Activated CD4-positive, alpha-beta T cell treated with anti-CD3 and anti-CD28 coated beads for 36 hours (primary cell): ENCODE data around the gene PPP1R2B. TPM values are rescaled to one million over a fixed set of nuclear protein-coding genes. Genes with fewer than 3 reads are reported as not detected.

Experiments
- ATAC-seq: fragments of 200-7000 bp; cut with Tn5 transposase; one replicate; pipeline ENCODE4 v1.10.0; 2021; ENCODE audit warnings: mild to moderate bottlenecking, moderate library complexity
- CTCF ChIA-PET: fragments of 350-600 bp; sonication (Branson Sonifier 250); formaldehyde crosslinking; loops from one replicate; lab custom pipeline; 2021; ENCODE audit warnings: antibody characterized with exemption; lab: Charles Lee
- POLR2A ChIA-PET: fragments of 350-600 bp; sonication (Branson Sonifier 250); formaldehyde crosslinking; loops from one replicate; lab custom pipeline; 2021; ENCODE audit warnings: antibody characterized with exemption, inconsistent platforms; lab: Charles Lee
- DNase-seq: peaks from one replicate; pipeline ENCODE4 v3.0.0-alpha.2; 2020
- H3K27ac Mint-ChIP-seq: one replicate; pipeline ENCODE4 v1.8.0; 2021; ENCODE audit warnings: mixed read lengths
- H3K27me3 Mint-ChIP-seq: one replicate; pipeline ENCODE4 v1.8.0; 2021; ENCODE audit warnings: mixed read lengths
- H3K36me3 Mint-ChIP-seq: one replicate; pipeline ENCODE4 v1.8.0; 2021; ENCODE audit warnings: low read depth, mixed read lengths
- H3K4me1 Mint-ChIP-seq: one replicate; pipeline ENCODE4 v1.8.0; 2021; ENCODE audit warnings: mixed read lengths
- H3K4me3 Mint-ChIP-seq: one replicate; pipeline ENCODE4 v1.8.0; 2021; ENCODE audit warnings: mild to moderate bottlenecking, moderate library complexity, mixed read lengths
- H3K9me3 Mint-ChIP-seq: one replicate; pipeline ENCODE4 v1.8.0; 2021; ENCODE audit warnings: low read depth, mixed read lengths
- intact Hi-C, 2 experiments: fragments of 100-400 bp; cut with DNase I in 1 of 2; cut with micrococcal nuclease in 1 of 2; formaldehyde crosslinking; loops; one replicate each; pipeline versions ENCODE4 v1.14.2 to v1.15.1; 2022 to 2024; cut with DNase I, micrococcal nuclease
- total RNA-seq, 2 experiments: library from RNA; stranded (reverse); gene quantifications; one replicate each; pipeline ENCODE4 v1.2.3, GENCODE V29; 2021

Gene PPP1R2B
- total RNA-seq, 2 experiments from 2014 or later = 0.11 TPM; not detected in 1

DNA sequence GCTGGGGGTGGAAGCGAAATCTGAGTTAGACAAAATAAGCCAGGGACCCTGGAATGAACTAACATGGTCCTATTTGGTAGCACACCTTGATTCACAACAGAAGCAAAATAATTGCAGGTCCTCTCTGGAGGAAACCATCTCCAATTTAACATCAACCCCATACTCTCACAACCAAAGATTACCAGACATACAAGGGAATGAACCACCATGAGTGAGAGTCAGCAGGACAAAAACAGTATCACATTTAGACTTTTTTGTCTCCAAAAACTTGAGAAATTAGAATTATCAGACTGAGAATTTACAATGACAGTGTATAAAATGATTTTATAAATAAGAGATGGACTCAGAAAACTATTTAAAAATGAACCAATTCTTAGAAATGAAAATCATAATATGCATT lies 21.1 kb downstream of the PPP1R2B start:
- ATAC-seq (no peak), DNase-seq (no peak)
- intact Hi-C loops = no loop called here
- ChIA-PET CTCF (no interaction called here), POLR2A (no interaction called here)
- no peak overlapping the region for H3K4me3 Mint-ChIP-seq
- no peak overlapping the region for H3K27ac Mint-ChIP-seq
- peaks cover 2% of the 10 kb centered on the region for H3K27me3 Mint-ChIP-seq
- H3K9me3 Mint-ChIP-seq = peaks cover 11% of the 10 kb centered on the region
- peaks cover 2% of the 10 kb centered on the region for H3K36me3 Mint-ChIP-seq
- peaks cover 3% of the 10 kb centered on the region for H3K4me1 Mint-ChIP-seq

DNA sequence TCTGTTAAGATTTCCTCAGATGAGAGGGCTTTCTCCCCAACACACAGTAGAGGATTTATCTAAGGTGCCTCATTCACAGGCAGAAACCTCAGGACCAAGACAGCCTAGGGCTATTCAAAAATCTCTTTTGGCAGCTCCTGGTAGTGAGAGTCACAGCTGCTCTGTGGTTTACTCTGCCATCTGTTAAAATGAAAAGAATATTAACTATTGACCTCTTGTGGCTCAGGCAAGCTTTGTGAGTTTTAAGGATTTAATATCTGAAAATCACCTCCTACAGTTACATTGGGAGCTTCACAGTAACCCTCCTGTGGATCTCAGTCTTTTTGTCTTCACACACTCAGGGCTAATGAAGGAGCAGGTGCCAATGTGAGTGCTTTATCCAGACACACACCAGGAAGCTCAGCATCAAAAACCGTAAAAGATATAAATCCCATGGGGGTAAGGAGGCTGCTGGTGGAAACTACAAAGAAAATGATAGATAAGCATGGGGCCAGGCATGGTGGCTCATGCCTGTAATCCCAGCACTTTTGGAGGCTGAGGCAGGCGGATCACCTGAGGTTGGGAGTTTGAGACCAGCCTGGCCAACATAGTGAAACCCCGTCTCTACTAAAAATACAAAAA lies 29.7 kb downstream of the PPP1R2B start:
- H3K27ac Mint-ChIP-seq = no peak overlapping the region
- no peaks in the 10 kb centered on the region for H3K36me3 Mint-ChIP-seq
- H3K4me3 Mint-ChIP-seq = no peak overlapping the region
- intact Hi-C loops = no loop called here
- CTCF ChIA-PET = interaction anchor here (0.9 kb wide), 1 partner anchor 252 kb away, joined by 3 read pairs; no protein-coding TSS in a partner anchor
- H3K4me1 Mint-ChIP-seq = no peaks in the 10 kb centered on the region
- no peak for DNase-seq
- ATAC-seq = no peak
- no peaks in the 10 kb centered on the region for H3K27me3 Mint-ChIP-seq
- POLR2A ChIA-PET = no interaction called here
- no peaks in the 10 kb centered on the region for H3K9me3 Mint-ChIP-seq

DNA sequence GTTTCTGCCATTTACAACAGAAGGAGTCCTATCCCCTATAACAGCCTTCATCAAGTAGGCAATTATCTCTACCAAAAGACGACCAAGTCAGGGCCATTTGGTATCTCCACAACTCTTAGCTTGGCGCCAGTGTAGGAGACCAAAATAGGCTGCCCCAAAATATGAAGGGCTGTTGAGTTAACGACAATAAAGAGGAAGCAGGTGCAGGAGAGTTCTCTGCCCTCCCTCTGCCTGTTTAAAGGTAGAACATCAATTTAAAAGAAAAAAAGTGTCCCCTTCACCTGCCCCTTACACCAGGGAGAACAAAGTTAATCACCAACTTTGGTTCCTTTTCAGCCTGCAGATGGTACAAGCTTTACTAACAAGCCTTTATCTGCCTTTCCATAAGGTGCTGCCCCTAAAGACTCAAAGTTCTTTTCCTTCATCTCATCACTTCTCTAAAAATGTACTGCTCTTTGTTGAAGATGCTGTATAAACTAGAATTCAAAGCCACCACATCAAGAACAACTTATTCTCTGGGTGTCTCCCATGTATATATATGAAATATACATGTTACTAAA lies 33.3 kb downstream of the PPP1R2B start:
- Mint-ChIP-seq H3K9me3 (no peaks in the 10 kb centered on the region), H3K27ac (no peak overlapping the region), H3K27me3 (peaks cover 4% of the 10 kb centered on the region), H3K4me1 (no peaks in the 10 kb centered on the region), H3K36me3 (no peaks in the 10 kb centered on the region), H3K4me3 (no peak overlapping the region)
- DNase-seq = no peak
- CTCF ChIA-PET = no interaction called here
- intact Hi-C loops = no loop called here
- POLR2A ChIA-PET = no interaction called here
- no peak for ATAC-seq

DNA sequence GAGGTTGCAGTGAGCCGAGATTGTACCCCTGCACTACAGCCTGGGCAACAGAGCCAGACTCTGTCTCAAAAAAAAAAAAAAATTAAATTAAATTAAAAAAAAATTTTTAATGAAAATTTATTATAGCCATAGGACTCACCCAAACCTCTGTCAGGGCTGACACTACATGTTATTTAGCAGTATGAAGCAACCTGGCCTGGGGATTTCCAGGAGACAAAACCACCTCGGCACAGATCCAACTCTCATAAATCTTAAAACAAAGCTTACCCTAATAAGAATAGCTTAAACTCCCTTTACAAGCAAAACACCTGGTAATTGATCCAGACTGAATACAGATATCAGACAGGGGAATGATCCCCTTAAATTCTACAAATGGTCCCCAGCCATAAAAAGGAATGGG lies 38.4 kb downstream of the PPP1R2B start:
- Mint-ChIP-seq H3K4me3 (no peak overlapping the region), H3K36me3 (no peaks in the 10 kb centered on the region), H3K4me1 (peaks cover 19% of the 10 kb centered on the region), H3K9me3 (no peaks in the 10 kb centered on the region), H3K27ac (no peak overlapping the region), H3K27me3 (peaks cover 4% of the 10 kb centered on the region)
- DNase-seq (no peak), ATAC-seq (no peak)
- ChIA-PET CTCF (interaction anchor here (0.5 to 0.6 kb wide), 4 partner anchors 14 to 1255 kb away, joined by 3 to 4 read pairs (median 4); no protein-coding TSS in a partner anchor), POLR2A (no interaction called here)
- intact Hi-C loops = no loop called here

DNA sequence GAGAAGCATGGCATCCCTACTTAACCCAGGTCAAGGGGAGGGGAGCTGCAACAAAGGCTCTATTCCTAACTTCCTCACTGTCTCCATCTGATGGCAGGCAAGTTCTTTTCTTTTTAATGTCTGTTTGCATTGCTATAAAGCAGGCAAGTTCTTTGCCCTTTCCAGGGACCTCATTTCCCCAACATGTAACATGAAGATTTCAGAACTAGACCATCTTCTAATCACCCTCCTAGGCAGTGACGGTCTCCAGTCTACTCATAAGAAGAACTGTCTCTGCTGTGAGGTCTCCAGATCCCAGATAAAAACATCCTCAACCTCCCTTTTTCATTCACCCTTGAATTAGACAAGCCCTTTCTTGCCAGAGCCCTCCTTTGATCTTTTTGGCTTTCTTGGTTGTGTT lies 42.1 kb downstream of the PPP1R2B start:
- POLR2A ChIA-PET = no interaction called here

DNA sequence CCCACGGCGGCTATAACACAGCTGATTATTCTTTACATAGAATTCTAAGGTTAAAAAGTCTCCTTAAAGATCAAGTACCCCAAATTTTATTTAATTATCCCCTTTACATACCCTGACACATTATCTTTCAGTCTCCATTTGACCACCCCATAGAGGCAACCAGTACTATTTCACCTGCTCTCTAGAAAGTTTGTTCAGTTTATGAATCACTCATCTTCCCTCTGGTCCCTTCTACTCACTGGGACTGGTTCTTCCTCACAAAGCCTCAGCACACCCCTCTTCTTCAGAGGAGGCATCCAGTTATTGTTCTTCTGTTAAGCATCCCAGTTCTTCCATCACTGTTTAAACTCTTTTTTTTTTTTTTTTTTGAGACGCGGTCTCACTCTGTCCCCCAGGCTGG lies 42.8 kb downstream of the PPP1R2B start:
- H3K36me3 Mint-ChIP-seq = no peaks in the 10 kb centered on the region
- H3K27me3 Mint-ChIP-seq = no peaks in the 10 kb centered on the region
- no peak for DNase-seq
- H3K4me3 Mint-ChIP-seq = no peak overlapping the region
- no peaks in the 10 kb centered on the region for H3K9me3 Mint-ChIP-seq
- ATAC-seq = peak; percentile 51
- POLR2A ChIA-PET = no interaction called here
- H3K27ac Mint-ChIP-seq = peak overlapping the region; percentile 1
- intact Hi-C loops = no loop called here
- CTCF ChIA-PET = interaction anchor here (1.0 kb wide), 1 partner anchor 31 kb away, joined by 4 read pairs; no protein-coding TSS in a partner anchor
- H3K4me1 Mint-ChIP-seq = peaks cover 23% of the 10 kb centered on the region

More for the DNA sequence above, 42.1 kb downstream of the PPP1R2B start:
- no peaks in the 10 kb centered on the region for H3K9me3 Mint-ChIP-seq
- DNase-seq (no peak), ATAC-seq (peak; percentile 44)
- CTCF ChIA-PET = interaction anchor here (1.0 kb wide), 1 partner anchor 32 kb away, joined by 4 read pairs; no protein-coding TSS in a partner anchor
- H3K27me3 Mint-ChIP-seq = no peaks in the 10 kb centered on the region
- intact Hi-C loops = no loop called here
- peak overlapping the region; percentile 32 for H3K27ac Mint-ChIP-seq
- H3K4me1 Mint-ChIP-seq = peaks cover 23% of the 10 kb centered on the region
- H3K4me3 Mint-ChIP-seq = no peak overlapping the region
- no peaks in the 10 kb centered on the region for H3K36me3 Mint-ChIP-seq

DNA sequence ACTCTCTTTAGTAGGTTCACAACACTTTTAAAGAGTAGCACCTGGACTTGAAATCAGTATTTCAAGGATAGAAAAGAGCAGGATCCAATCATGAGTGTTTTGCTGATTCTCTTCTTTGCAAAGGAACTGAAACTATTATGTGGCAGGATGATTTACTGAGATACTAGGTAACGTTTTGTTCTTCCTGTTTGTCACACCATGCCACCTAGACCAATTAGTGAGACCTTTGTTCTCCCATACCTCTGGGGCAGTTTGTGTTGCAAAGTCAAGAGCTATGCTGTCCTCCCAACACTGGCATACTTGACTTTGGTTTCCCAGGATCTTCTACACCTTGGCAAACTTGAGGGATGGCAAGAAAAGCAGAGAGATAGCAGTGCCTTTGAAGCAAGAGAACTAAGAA lies 43.4 kb downstream of the PPP1R2B start:
- peak overlapping the region; percentile 52 for H3K27ac Mint-ChIP-seq
- ChIA-PET POLR2A (no interaction called here), CTCF (no interaction called here)
- H3K36me3 Mint-ChIP-seq = no peaks in the 10 kb centered on the region
- DNase-seq (no peak), ATAC-seq (peak; percentile 67)
- no peaks in the 10 kb centered on the region for H3K27me3 Mint-ChIP-seq
- intact Hi-C loops = no loop called here
- H3K4me1 Mint-ChIP-seq = peaks cover 23% of the 10 kb centered on the region
- no peaks in the 10 kb centered on the region for H3K9me3 Mint-ChIP-seq
- no peak overlapping the region for H3K4me3 Mint-ChIP-seq

DNA sequence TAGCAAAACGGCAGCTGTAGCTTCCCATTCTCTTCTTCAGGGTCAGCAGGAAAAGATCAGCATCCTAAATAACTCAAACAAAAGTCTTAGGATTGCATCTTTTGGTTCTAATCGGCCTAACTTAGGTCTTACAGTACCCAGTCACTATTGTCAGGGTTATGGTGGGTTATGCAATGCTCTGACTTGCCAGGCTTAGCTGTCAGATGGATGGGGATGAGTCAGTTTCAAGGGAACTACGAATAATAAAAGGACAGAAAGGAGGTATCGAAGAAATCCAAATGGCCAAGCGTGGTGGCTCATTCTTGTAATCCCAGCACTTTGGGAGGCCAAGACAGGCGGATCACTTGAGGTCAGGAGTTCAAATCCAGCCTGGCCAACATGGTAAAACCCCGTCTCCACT lies 46.5 kb downstream of the PPP1R2B start:
- intact Hi-C loops = no loop called here
- POLR2A ChIA-PET = no interaction called here
- ATAC-seq (no peak), DNase-seq (no peak)
- Mint-ChIP-seq H3K4me1 (peaks cover 21% of the 10 kb centered on the region), H3K36me3 (no peaks in the 10 kb centered on the region), H3K4me3 (no peak overlapping the region), H3K27me3 (no peaks in the 10 kb centered on the region), H3K27ac (no peak overlapping the region), H3K9me3 (no peaks in the 10 kb centered on the region)
- CTCF ChIA-PET = interaction anchor here (1.2 kb wide), 1 partner anchor 19 kb away, joined by 3 read pairs; no protein-coding TSS in a partner anchor

Other genes starting within 250 kb of the PPP1R2B start
- 1 to 10 TPM; 2.3 to 3.5 TPM for gene TIMD4, start 112.9 kb downstream of the PPP1R2B start, total RNA-seq
- under 1 TPM in 1 of 2 experiments, not detected in 1; 0.65 TPM for gene HAVCR1, start 208.8 kb downstream of the PPP1R2B start, total RNA-seq